ENCODE measurements around the gene OR2L8.
A peak's percentile ranks its signal among the peaks of the same experiment; 100 is the strongest.
"Not testable (repeated sequence)": the region's sequence is repeated elsewhere in the genome, so short reads cannot be mapped to it uniquely, and the experiment has no call there.

Gene OR2L8

DNA sequence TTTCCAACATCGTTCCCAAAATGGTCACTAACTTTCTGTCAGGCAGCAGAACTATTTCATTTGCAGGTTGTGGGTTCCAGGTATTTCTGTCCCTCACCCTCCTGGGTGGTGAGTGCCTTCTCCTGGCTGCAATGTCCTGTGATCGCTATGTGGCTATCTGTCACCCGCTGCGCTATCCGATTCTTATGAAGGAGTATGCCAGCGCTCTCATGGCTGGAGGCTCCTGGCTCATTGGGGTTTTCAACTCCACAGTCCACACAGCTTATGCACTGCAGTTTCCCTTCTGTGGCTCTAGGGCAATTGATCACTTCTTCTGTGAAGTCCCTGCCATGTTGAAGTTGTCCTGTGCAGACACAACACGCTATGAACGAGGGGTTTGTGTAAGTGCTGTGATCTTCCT is 14.7 kb upstream of the OR2L8 start:
- TF ChIP-seq, protein P1, sequence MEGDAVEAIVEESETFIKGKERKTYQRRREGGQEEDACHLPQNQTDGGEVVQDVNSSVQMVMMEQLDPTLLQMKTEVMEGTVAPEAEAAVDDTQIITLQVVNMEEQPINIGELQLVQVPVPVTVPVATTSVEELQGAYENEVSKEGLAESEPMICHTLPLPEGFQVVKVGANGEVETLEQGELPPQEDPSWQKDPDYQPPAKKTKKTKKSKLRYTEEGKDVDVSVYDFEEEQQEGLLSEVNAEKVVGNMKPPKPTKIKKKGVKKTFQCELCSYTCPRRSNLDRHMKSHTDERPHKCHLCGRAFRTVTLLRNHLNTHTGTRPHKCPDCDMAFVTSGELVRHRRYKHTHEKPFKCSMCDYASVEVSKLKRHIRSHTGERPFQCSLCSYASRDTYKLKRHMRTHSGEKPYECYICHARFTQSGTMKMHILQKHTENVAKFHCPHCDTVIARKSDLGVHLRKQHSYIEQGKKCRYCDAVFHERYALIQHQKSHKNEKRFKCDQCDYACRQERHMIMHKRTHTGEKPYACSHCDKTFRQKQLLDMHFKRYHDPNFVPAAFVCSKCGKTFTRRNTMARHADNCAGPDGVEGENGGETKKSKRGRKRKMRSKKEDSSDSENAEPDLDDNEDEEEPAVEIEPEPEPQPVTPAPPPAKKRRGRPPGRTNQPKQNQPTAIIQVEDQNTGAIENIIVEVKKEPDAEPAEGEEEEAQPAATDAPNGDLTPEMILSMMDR (IDR thresholded peaks at IDR 0.05; ENCODE audit: low read depth, low read length) = no peak
- TF ChIP-seq, protein P2, sequence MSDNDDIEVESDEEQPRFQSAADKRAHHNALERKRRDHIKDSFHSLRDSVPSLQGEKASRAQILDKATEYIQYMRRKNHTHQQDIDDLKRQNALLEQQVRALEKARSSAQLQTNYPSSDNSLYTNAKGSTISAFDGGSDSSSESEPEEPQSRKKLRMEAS (IDR thresholded peaks at IDR 0.05; ENCODE audit: low read depth, low read length) = no peak
- TF ChIP-seq MYC (IDR thresholded peaks at IDR 0.05; ENCODE audit: low read depth, low read length) (no peak), POLR2A (IDR thresholded peaks at IDR 0.05; ENCODE audit: extremely low read depth, insufficient read length) (no peak)
- no peak for DNase-seq (ENCODE audit: low read depth)
- H3K4me3 ChIP-seq (ENCODE audit: low read depth, low read length) = no peak overlapping the region

DNA sequence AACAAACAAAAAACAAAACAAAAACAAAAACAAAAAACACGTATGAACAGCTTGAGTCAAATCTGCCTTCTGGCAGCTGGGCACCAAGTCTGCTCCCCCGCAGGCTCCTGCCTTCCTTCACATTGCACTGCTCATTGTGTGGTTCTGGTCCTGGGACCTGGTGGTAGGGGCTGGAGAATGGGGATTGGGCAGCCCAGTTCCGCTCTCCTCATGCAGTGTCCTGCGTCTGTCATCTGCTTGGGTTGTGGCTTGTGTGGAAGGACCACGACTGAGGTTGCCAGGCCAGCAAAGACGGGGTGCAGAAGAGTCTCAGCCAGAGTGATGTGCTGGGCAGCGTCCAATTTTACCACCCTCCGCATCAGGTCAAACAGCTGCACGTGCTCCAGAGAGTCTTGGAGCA is 12.9 kb upstream of the OR2L8 start:
- DNase-seq (ENCODE audit: low read depth) = no peak
- TF ChIP-seq POLR2A (IDR thresholded peaks at IDR 0.05; ENCODE audit: extremely low read depth, insufficient read length) (no peak), MYC (IDR thresholded peaks at IDR 0.05; ENCODE audit: low read depth, low read length) (no peak)
- TF ChIP-seq, protein P2 (IDR thresholded peaks at IDR 0.05; ENCODE audit: low read depth, low read length) = no peak
- TF ChIP-seq, protein P1 (IDR thresholded peaks at IDR 0.05; ENCODE audit: low read depth, low read length) = no peak
- no peak overlapping the region for H3K4me3 ChIP-seq (ENCODE audit: low read depth, low read length)

DNA sequence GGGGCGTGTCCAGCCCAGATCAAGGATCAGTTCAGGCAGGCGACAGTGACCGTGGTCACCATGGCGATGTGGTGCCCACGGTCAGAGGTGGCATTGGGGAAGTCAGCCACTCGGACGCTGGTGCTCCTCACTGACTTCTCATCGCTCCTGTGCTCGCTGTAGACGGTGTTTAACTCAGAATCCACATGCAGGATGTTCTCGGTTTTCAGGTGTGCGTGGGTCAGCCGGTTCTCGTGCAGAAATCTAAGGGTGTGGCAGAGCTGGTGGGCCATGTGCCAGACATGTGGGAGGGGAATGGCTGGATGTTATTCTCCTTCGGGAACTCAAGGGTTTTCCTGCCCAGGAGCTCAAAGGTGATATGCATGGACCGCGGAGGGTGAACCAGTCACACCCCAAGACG is 12.2 kb upstream of the OR2L8 start:
- no peak for TF ChIP-seq POLR2A (IDR thresholded peaks at IDR 0.05; ENCODE audit: extremely low read depth, insufficient read length)
- TF ChIP-seq, protein P2 (IDR thresholded peaks at IDR 0.05; ENCODE audit: low read depth, low read length) = no peak
- TF ChIP-seq MYC (IDR thresholded peaks at IDR 0.05; ENCODE audit: low read depth, low read length) = no peak
- TF ChIP-seq, protein P1 (IDR thresholded peaks at IDR 0.05; ENCODE audit: low read depth, low read length) = no peak
- DNase-seq (ENCODE audit: low read depth) = peak; percentile 7
- no peak overlapping the region for H3K4me3 ChIP-seq (ENCODE audit: low read depth, low read length)

DNA sequence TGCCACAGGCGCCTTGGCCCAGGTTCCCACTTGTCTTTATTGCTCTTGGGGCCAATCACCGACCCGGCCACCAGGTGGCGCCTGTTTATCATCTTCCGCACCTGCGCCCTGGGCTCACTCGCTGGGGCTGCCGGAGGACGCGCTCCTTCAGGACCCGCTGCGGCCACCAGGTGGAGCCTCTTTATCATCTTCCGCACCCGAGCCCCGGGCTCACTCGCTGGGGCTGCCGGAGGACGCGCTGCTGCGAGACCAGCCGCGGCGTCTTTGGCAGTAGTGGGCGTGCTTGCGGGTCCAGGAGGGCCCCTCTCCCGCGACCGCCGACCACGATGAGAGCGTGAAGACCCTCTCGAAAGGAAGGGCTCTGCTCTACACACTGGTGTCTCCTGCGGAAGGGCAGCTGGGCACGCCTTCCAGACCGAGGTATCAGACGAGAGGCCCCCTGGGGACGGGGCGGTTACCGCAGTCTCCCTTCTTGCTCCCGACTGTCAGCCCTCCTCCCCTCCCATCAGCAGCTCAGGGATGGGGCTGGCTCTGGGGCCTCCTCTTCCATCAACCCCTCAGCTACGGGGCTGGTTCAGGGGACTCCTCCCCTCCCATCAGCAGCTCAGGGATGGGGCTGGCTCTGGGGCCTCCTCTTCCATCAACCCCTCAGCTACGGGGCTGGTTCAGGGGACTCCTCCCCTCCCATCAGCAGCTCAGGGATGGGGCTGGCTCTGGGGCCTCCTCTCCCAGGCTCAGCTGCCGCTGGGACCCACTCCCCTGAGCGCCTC is 11.5 kb upstream of the OR2L8 start:
- TF ChIP-seq, protein P1 (IDR thresholded peaks at IDR 0.05; ENCODE audit: low read depth, low read length) = peak; percentile 80
- peak; percentile 83 for DNase-seq (ENCODE audit: low read depth)
- not testable (repeated sequence) for H3K4me3 ChIP-seq (ENCODE audit: low read depth, low read length)

DNA sequence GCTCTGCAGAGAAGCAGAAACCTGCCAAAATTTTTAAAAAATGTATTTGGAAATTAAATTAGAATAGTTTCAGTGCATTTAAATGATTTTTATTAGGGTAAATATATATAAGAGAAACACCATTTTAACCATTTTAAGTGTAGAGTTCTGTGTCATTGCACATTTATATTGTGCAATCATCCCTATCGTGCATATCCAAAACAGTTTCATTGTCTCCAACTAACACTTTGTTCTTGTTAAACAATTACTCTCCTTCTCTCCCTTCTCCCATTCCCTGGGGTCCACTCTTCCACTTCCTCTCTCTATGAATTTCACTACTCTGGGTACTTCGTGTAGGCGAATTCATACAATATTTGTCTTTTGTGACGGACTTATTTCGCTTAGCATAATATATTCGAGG is 6.0 kb upstream of the OR2L8 start:
- no peak for DNase-seq (ENCODE audit: low read depth)
- TF ChIP-seq, protein P1 (IDR thresholded peaks at IDR 0.05; ENCODE audit: low read depth, low read length) = no peak
- TF ChIP-seq, protein P2 (IDR thresholded peaks at IDR 0.05; ENCODE audit: low read depth, low read length) = no peak
- TF ChIP-seq MYC (IDR thresholded peaks at IDR 0.05; ENCODE audit: low read depth, low read length) (no peak), POLR2A (IDR thresholded peaks at IDR 0.05; ENCODE audit: extremely low read depth, insufficient read length) (no peak)
- H3K4me3 ChIP-seq (ENCODE audit: low read depth, low read length) = no peak overlapping the region

DNA sequence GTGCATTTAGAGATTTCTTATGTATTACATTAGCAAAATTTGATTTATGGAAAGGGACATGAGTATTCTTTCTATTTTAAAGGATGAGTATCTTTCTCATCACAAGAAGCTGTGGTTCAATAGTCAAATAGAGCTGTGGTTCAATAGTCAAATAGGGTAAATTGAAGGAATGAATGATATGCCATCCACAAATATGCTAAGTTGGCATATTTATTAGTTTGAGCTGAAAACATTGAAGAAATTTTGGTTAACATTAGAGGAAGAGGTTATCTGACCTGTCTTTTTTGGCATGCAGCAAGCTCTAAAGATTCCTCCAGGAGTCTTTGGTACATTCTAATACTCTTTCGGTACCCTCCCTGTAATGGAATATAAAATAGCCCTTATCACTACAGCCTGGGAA is 4.8 kb downstream of the OR2L8 start:
- DNase-seq (ENCODE audit: low read depth) = no peak
- H3K4me3 ChIP-seq (ENCODE audit: low read depth, low read length) = no peak overlapping the region
- TF ChIP-seq, protein P2 (IDR thresholded peaks at IDR 0.05; ENCODE audit: low read depth, low read length) = no peak
- TF ChIP-seq MYC (IDR thresholded peaks at IDR 0.05; ENCODE audit: low read depth, low read length) (no peak), POLR2A (IDR thresholded peaks at IDR 0.05; ENCODE audit: extremely low read depth, insufficient read length) (no peak)
- TF ChIP-seq, protein P1 (IDR thresholded peaks at IDR 0.05; ENCODE audit: low read depth, low read length) = no peak
